ENCODE results near the gene STK24.

The STK24 gene

DNA sequence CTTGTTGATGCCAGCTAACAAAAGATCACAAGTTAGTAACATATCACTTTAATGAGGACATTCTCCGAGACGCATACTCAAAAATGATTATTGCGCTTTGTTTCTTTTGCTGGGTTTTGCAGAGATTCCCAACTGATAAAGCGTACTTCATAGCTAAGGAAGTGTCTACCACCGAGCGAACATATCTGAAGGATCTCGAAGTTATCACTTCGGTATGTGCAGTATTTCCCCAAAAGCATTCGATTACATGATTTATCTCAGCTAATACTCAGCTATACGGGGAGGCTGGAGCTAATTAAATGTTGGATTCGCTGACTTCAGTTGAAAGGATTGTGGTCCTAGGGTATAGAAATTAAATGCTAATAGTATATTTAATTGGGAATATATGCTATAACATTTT lies 166.3 kb downstream of the STK24 start:
- H3K27me3 ChIP-seq, result no peaks in the 10 kb centered on the region
- no peaks in the 10 kb centered on the region for H3K9me3 ChIP-seq
- no peaks in the 10 kb centered on the region for H3K36me3 ChIP-seq
- peaks cover 35 to 41% of the 10 kb centered on the region in 2 experiments for H3K4me1 ChIP-seq (ENCODE audit: control insufficient read depth in 1 of 2, insufficient read depth in 1 of 2, low read depth in 1 of 2, low read length in 1 of 2)
- TF ChIP-seq, protein P1, sequence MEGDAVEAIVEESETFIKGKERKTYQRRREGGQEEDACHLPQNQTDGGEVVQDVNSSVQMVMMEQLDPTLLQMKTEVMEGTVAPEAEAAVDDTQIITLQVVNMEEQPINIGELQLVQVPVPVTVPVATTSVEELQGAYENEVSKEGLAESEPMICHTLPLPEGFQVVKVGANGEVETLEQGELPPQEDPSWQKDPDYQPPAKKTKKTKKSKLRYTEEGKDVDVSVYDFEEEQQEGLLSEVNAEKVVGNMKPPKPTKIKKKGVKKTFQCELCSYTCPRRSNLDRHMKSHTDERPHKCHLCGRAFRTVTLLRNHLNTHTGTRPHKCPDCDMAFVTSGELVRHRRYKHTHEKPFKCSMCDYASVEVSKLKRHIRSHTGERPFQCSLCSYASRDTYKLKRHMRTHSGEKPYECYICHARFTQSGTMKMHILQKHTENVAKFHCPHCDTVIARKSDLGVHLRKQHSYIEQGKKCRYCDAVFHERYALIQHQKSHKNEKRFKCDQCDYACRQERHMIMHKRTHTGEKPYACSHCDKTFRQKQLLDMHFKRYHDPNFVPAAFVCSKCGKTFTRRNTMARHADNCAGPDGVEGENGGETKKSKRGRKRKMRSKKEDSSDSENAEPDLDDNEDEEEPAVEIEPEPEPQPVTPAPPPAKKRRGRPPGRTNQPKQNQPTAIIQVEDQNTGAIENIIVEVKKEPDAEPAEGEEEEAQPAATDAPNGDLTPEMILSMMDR (IDR thresholded peaks at IDR 0.05), result no peak
- H3K4me3 ChIP-seq (ENCODE audit: low read depth in 1 of 2, low read length in 1 of 2), result no peak overlapping the region
- no peak overlapping the region for H3K27ac ChIP-seq

DNA sequence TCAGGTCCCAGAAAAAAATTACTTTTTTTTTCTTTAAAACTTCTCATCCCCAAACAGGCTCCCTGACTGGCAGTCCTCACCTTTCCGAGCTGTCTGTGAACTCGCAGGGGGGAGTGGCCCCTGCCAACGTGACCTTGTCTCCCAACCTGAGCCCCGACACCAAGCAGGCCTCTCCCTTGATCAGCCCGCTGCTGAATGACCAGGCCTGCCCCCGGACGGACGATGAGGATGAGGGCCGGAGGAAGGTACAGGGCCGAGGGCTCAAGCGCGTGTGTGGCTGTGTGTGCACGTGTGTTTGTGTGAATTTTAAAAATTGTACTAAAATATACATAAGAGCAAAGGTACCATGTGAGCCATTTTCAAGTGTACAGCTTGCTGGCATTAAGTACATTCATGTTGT lies 167.6 kb downstream of the STK24 start:
- H3K36me3 ChIP-seq, result no peaks in the 10 kb centered on the region
- H3K27ac ChIP-seq, result no peak overlapping the region
- H3K9me3 ChIP-seq, result no peaks in the 10 kb centered on the region
- no peak overlapping the region for H3K4me3 ChIP-seq (ENCODE audit: low read depth in 1 of 2, low read length in 1 of 2)
- peaks cover 35 to 41% of the 10 kb centered on the region in 2 experiments for H3K4me1 ChIP-seq (ENCODE audit: control insufficient read depth in 1 of 2, insufficient read depth in 1 of 2, low read depth in 1 of 2, low read length in 1 of 2)
- H3K27me3 ChIP-seq, result no peaks in the 10 kb centered on the region
- TF ChIP-seq, protein P1 (IDR thresholded peaks at IDR 0.05), result no peak

DNA sequence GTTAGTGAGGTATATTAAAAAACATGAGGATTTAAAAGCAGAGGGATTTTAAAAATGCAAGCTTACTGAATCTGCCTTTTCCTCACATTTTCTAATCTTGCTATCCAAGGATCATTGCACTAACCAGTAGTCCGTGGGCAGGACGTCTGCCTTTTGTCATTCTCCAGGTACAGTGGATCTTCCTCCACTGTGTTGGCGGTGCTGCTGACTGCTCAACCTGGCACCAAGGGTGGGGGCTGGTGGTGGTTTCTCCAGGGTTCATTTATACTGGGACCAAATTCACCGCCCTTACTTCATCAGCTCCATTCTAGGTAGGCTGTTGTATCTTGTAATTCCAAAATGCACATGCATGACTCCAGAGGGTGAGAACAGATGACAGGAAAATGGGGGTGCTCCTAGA lies 169.3 kb downstream of the STK24 start:
- H3K36me3 ChIP-seq, result no peaks in the 10 kb centered on the region
- peaks cover 35 to 37% of the 10 kb centered on the region in 2 experiments for H3K4me1 ChIP-seq (ENCODE audit: control insufficient read depth in 1 of 2, insufficient read depth in 1 of 2, low read depth in 1 of 2, low read length in 1 of 2)
- no peaks in the 10 kb centered on the region for H3K9me3 ChIP-seq
- H3K4me3 ChIP-seq (ENCODE audit: low read depth in 1 of 2, low read length in 1 of 2), result no peak overlapping the region
- TF ChIP-seq, protein P1 (IDR thresholded peaks at IDR 0.05), result no peak
- no peaks in the 10 kb centered on the region for H3K27me3 ChIP-seq
- no peak overlapping the region for H3K27ac ChIP-seq

DNA sequence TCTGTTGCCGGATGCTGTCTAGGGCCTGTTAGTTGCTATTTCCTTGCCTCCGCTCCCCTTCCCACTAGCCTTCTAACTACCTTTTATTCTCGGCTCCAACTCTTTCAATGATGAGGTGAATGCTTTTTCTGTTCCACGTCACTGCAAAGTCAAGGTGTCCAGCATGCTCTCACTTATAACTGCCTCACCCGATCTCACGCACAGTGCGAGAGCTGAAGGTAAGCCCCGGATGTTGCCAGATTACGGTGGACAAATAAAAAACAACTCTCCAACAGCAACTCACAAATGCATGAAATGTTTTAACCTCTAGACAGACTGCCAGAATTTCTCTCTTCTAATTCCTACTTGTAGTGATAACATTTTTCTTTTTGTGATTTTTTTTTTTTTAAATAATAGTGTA lies 169.9 kb downstream of the STK24 start:
- Histone ChIP-seq H3K9me3 (no peaks in the 10 kb centered on the region), H3K36me3 (no peaks in the 10 kb centered on the region), H3K4me3 (ENCODE audit: low read depth in 1 of 2, low read length in 1 of 2) (no peak overlapping the region), H3K4me1 (ENCODE audit: control insufficient read depth in 1 of 2, insufficient read depth in 1 of 2, low read depth in 1 of 2, low read length in 1 of 2) (peaks cover 30 to 31% of the 10 kb centered on the region in 2 experiments), H3K27me3 (no peaks in the 10 kb centered on the region), H3K27ac (no peak overlapping the region)
- TF ChIP-seq, protein P1 (IDR thresholded peaks at IDR 0.05), result no peak

DNA sequence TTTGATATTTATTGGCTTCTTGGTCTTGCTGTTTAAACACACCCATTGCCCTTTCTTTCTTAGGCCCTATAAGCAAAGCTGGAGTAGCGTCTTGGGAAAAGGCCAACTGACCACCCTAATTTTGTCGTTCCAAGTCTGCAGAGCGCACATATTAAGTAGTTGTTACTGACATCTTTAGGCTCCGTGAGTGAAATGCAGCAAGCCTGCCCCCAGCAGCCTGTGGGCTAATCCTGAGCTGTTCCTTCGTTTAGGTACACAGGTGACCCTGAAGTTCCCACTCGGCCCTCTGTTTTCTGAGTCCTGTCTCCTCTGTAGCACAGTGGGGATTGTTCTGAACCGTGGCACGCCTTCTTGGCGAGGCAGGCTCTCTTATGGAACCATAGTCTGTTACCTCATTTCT lies 170.5 kb downstream of the STK24 start:
- no peaks in the 10 kb centered on the region for H3K9me3 ChIP-seq
- H3K4me3 ChIP-seq (ENCODE audit: low read depth in 1 of 2, low read length in 1 of 2), result no peak overlapping the region
- no peaks in the 10 kb centered on the region for H3K27me3 ChIP-seq
- H3K36me3 ChIP-seq, result no peaks in the 10 kb centered on the region
- H3K4me1 ChIP-seq (ENCODE audit: control insufficient read depth in 1 of 2, insufficient read depth in 1 of 2, low read depth in 1 of 2, low read length in 1 of 2), result peaks cover 25 to 26% of the 10 kb centered on the region in 2 experiments
- no peak overlapping the region for H3K27ac ChIP-seq
- TF ChIP-seq, protein P1 (IDR thresholded peaks at IDR 0.05), result no peak
